ENCODE measurements around the gene GRK2.
A peak's percentile ranks its signal among the peaks of the same experiment; 100 is the strongest.
"Not testable (repeated sequence)": the region's sequence is repeated elsewhere in the genome, so short reads cannot be mapped to it uniquely, and the experiment has no call there.

Gene GRK2

GRCh38 chr11:67266449-67267187 lies at the start of gene GRK2:
GRK2 (plus strand) TSS chr11:67266473; CDS start chr11:67266700, 227 bp downstream.
- FAIRE-seq, result no peak
- no peak for DNase-seq (ENCODE audit: extremely low spot score, insufficient read length, low read depth)

- no peak for FAIRE-seq
- no peak for DNase-seq (ENCODE audit: extremely low spot score, insufficient read length, low read depth)
These were observed 38.5 kb upstream of the GRK2 start for GRCh38 chr11:67227726-67228125.

- FAIRE-seq, result no peak
- DNase-seq (ENCODE audit: extremely low spot score, insufficient read length, low read depth), result no peak
These were observed 35.9 kb upstream of the GRK2 start for GRCh38 chr11:67230406-67230805.

GRCh38 chr11:67230886-67231285 lies 35.4 kb upstream of the GRK2 start:
- FAIRE-seq (no peak), DNase-seq (ENCODE audit: extremely low spot score, insufficient read length, low read depth) (no peak)

GRCh38 chr11:67233584-67234190 lies 32.6 kb upstream of the GRK2 start:
- FAIRE-seq (no peak), DNase-seq (ENCODE audit: extremely low spot score, insufficient read length, low read depth) (no peak)

GRCh38 chr11:67234571-67234970 lies 31.7 kb upstream of the GRK2 start:
- FAIRE-seq; DNase-seq (ENCODE audit: extremely low spot score, insufficient read length, low read depth): not testable (repeated sequence)

- no peak for FAIRE-seq
- no peak for DNase-seq (ENCODE audit: extremely low spot score, insufficient read length, low read depth)
These were observed 28.7 kb upstream of the GRK2 start for GRCh38 chr11:67237574-67237973.

- DNase-seq (ENCODE audit: extremely low spot score, insufficient read length, low read depth), result no peak
- no peak for FAIRE-seq
These were observed 27.1 kb upstream of the GRK2 start for GRCh38 chr11:67238894-67239782.

GRCh38 chr11:67239783-67240575 lies 26.3 kb upstream of the GRK2 start:
- FAIRE-seq, result peak; percentile 96
- DNase-seq (ENCODE audit: extremely low spot score, insufficient read length, low read depth), result peak; percentile 80

GRCh38 chr11:67240576-67241389 lies 25.5 kb upstream of the GRK2 start:
- DNase-seq (ENCODE audit: extremely low spot score, insufficient read length, low read depth) (peak; percentile 43), FAIRE-seq (peak; percentile 91)

- DNase-seq (ENCODE audit: extremely low spot score, insufficient read length, low read depth), result no peak
- FAIRE-seq, result no peak
These were observed 23.7 kb upstream of the GRK2 start for GRCh38 chr11:67242548-67242947.

- FAIRE-seq, result no peak
- no peak for DNase-seq (ENCODE audit: extremely low spot score, insufficient read length, low read depth)
These were observed 23.2 kb upstream of the GRK2 start for GRCh38 chr11:67243051-67243450.

- DNase-seq (ENCODE audit: extremely low spot score, insufficient read length, low read depth) (no peak), FAIRE-seq (no peak)
These were observed 21.2 kb upstream of the GRK2 start for GRCh38 chr11:67245046-67245445.

- FAIRE-seq, result no peak
- DNase-seq (ENCODE audit: extremely low spot score, insufficient read length, low read depth), result no peak
These were observed 18.2 kb upstream of the GRK2 start for GRCh38 chr11:67247946-67248550.

- FAIRE-seq, result no peak
- no peak for DNase-seq (ENCODE audit: extremely low spot score, insufficient read length, low read depth)
These were observed 17.6 kb upstream of the GRK2 start for GRCh38 chr11:67248653-67249052.

GRCh38 chr11:67250059-67251043 lies 15.9 kb upstream of the GRK2 start:
- FAIRE-seq (no peak), DNase-seq (ENCODE audit: extremely low spot score, insufficient read length, low read depth) (no peak)

- DNase-seq (ENCODE audit: extremely low spot score, insufficient read length, low read depth), result no peak
- FAIRE-seq, result no peak
These were observed 14.4 kb upstream of the GRK2 start for GRCh38 chr11:67251841-67252240.

- no peak for DNase-seq (ENCODE audit: extremely low spot score, insufficient read length, low read depth)
- no peak for FAIRE-seq
These were observed 13.4 kb upstream of the GRK2 start for GRCh38 chr11:67252831-67253239.
